T-cell (primary cell): ENCODE data around the gene LRRC55. TPM values are rescaled to one million over a fixed set of nuclear protein-coding genes. Genes with fewer than 3 reads are reported as not detected.

Source experiments
- ATAC-seq, 4 experiments: fragments of 200-7000 bp in 3 of 4; fragments of 150-1000 bp in 1 of 4; cut with Tn5 transposase; replicated peaks in 1 of 4; 1 replicate in 3 of 4; 2 replicates in 1 of 4; pipeline ENCODE4 v1.10.0; 2021; ENCODE audit warnings: moderate library complexity in 3 of 4, mild to moderate bottlenecking in 2 of 4, moderate number of reproducible peaks in 1 of 4
- CTCF ChIA-PET, 2 donors: fragments of 300-600 bp; sonication (Branson Sonifier 250); formaldehyde crosslinking; loops; one replicate each; lab custom pipeline; 2022; ENCODE audit warnings: antibody characterized with exemption in 2 of 2; lab: Charles Lee
- POLR2A ChIA-PET, 2 donors: fragments of 300-600 bp; sonication (Branson Sonifier 250); formaldehyde crosslinking; loops; one replicate each; lab custom pipeline; 2022; ENCODE audit warnings: antibody characterized with exemption in 2 of 2; lab: Charles Lee
- DNase-seq, 35 experiments: peaks; one replicate each; pipeline versions ENCODE4 v3.0.0 to v3.0.0-alpha.2; 2013 to 2023
- H3K27ac ChIP-seq: one replicate; pipeline ENCODE4 v1.5.1; 2013; ENCODE audit warnings: low read length
- H3K27me3 ChIP-seq, 2 experiments: replicated peaks in 1 of 2; 1 replicate in 1 of 2; 2 replicates in 1 of 2; pipeline versions ENCODE4 v1.6.1 to v1.7.0; 2013; ENCODE audit warnings: low read length in 1 of 2, mixed read lengths in 1 of 2; ENCODE audit not compliant: control insufficient read depth in 2 of 2, insufficient read depth in 2 of 2; ENCODE audit errors: extremely low read depth in 1 of 2
- H3K36me3 ChIP-seq, 2 donors: 1 replicate in 1 of 2; 2 replicates in 1 of 2; pipeline versions ENCODE4 v1.6.1 to v1.7.0; 2013; ENCODE audit warnings: low read length in 1 of 2; ENCODE audit not compliant: control insufficient read depth in 2 of 2, insufficient read depth in 1 of 2; ENCODE audit errors: extremely low read depth in 1 of 2
- H3K4me1 ChIP-seq, 2 experiments: 1 replicate in 1 of 2; 2 replicates in 1 of 2; pipeline versions ENCODE4 v1.6.1 to v1.7.0; 2013; ENCODE audit warnings: low read length in 2 of 2, mixed read lengths in 1 of 2; ENCODE audit not compliant: insufficient read depth in 2 of 2, control insufficient read depth in 1 of 2; ENCODE audit errors: extremely low read depth in 1 of 2
- H3K4me3 ChIP-seq, 2 donors: 1 replicate in 1 of 2; 2 replicates in 1 of 2; pipeline versions ENCODE4 v1.5.1 to v1.7.0; 2013; ENCODE audit warnings: mild to moderate bottlenecking in 2 of 2, low read length in 1 of 2, moderate library complexity in 1 of 2; ENCODE audit not compliant: control insufficient read depth in 1 of 2; ENCODE audit errors: extremely low read depth in 1 of 2
- H3K9me3 ChIP-seq: 2 replicates; pipeline ENCODE4 v1.7.0; 2013
- H3K27ac Mint-ChIP-seq, 2 donors: one replicate each; pipeline ENCODE4 v1.8.0; 2020 to 2021; ENCODE audit warnings: mild to moderate bottlenecking in 2 of 2, mixed read lengths in 2 of 2
- H3K27me3 Mint-ChIP-seq, 2 donors: one replicate each; pipeline ENCODE4 v1.8.0; 2021 to 2022; ENCODE audit warnings: mixed read lengths in 2 of 2
- H3K36me3 Mint-ChIP-seq: one replicate; pipeline ENCODE4 v1.8.0; 2021; ENCODE audit warnings: mixed read lengths
- H3K4me1 Mint-ChIP-seq, 3 donors: one replicate each; pipeline ENCODE4 v1.8.0; 2020 to 2022; ENCODE audit warnings: mixed read lengths in 3 of 3, mild to moderate bottlenecking in 1 of 3
- H3K4me3 Mint-ChIP-seq, 3 donors: one replicate each; pipeline ENCODE4 v1.8.0; 2020 to 2022; ENCODE audit warnings: mild to moderate bottlenecking in 3 of 3, mixed read lengths in 3 of 3, moderate library complexity in 3 of 3
- H3K9me3 Mint-ChIP-seq, 3 donors: one replicate each; pipeline ENCODE4 v1.8.0; 2020 to 2022; ENCODE audit warnings: mixed read lengths in 3 of 3
- WGBS: methylation state at CpG from one replicate; pipeline ENCODE4 v1.1.5; 2013; ENCODE audit warnings: missing lambda C conversion rate; ENCODE audit not compliant: insufficient coverage; 5-methylcytosine and 5-hydroxymethylcytosine counted together
- total RNA-seq, 35 experiments: library from RNA in 6 of 35; stranded (reverse) in 6 of 35; fragments of 120-200 nt in 1 of 35; gene quantifications; one replicate each; pipeline versions ENCODE4 v1.2.1 to v1.2.4 and lab custom pipeline; 2013 to 2026

Gene LRRC55
- total RNA-seq, 5 donors from 2014 or later (not counting 1 experiment from before 2014, with no cell fraction given) = not detected

GRCh38 chr11:57178334-57178733 is 3.4 kb upstream of the LRRC55 start:
- H3K4me1 ChIP-seq = no peaks in the 10 kb centered on the region
- H3K36me3 Mint-ChIP-seq = no peaks in the 10 kb centered on the region
- H3K27me3 Mint-ChIP-seq = peaks cover 27 to 46% of the 10 kb centered on the region in 2 donors
- no peak overlapping the region for H3K4me3 Mint-ChIP-seq
- no peaks in the 10 kb centered on the region for H3K9me3 Mint-ChIP-seq
- peaks cover 6 to 31% of the 10 kb centered on the region in 2 experiments for H3K27me3 ChIP-seq
- no peak overlapping the region for H3K27ac ChIP-seq
- no peak overlapping the region for H3K27ac Mint-ChIP-seq
- no CpG with 5 or more reads among the region's 2 CpGs for WGBS
- H3K4me3 ChIP-seq = no peak overlapping the region
- CTCF ChIA-PET = no interaction called here
- H3K9me3 ChIP-seq = no peaks in the 10 kb centered on the region
- DNase-seq (no peak), ATAC-seq (no peak)
- H3K4me1 Mint-ChIP-seq = peaks cover 0 to 11% (median 0%) of the 10 kb centered on the region in 3 donors
- no peaks in the 10 kb centered on the region for H3K36me3 ChIP-seq
- POLR2A ChIA-PET = no interaction called here

- POLR2A ChIA-PET = no interaction called here
- CTCF ChIA-PET = no interaction called here
- Histone ChIP-seq H3K36me3 (no peaks in the 10 kb centered on the region), H3K4me1 (no peaks in the 10 kb centered on the region), H3K9me3 (no peaks in the 10 kb centered on the region), H3K4me3 (no peak overlapping the region), H3K27ac (no peak overlapping the region), H3K27me3 (peaks cover 4 to 43% of the 10 kb centered on the region in 2 experiments)
- 18% methylated on average over 3 of the region's 7 CpGs for WGBS
- Mint-ChIP-seq H3K27me3 (peaks cover 27 to 46% of the 10 kb centered on the region in 2 donors), H3K36me3 (no peaks in the 10 kb centered on the region), H3K4me3 (no peak overlapping the region), H3K9me3 (no peaks in the 10 kb centered on the region), H3K27ac (no peak overlapping the region), H3K4me1 (peaks cover 0 to 11% (median 0%) of the 10 kb centered on the region in 3 donors)
- ATAC-seq (no peak), DNase-seq (no peak)
Observed at GRCh38 chr11:57179681-57180080, 2.1 kb upstream of the LRRC55 start.

GRCh38 chr11:57180081-57180561 is 1.6 kb upstream of the LRRC55 start:
- ATAC-seq (no peak), DNase-seq (no peak)
- no peaks in the 10 kb centered on the region for H3K4me1 ChIP-seq
- Mint-ChIP-seq H3K36me3 (no peaks in the 10 kb centered on the region), H3K27me3 (peaks cover 27 to 44% of the 10 kb centered on the region in 2 donors), H3K4me3 (no peak overlapping the region), H3K9me3 (no peaks in the 10 kb centered on the region), H3K4me1 (peaks cover 0 to 11% (median 0%) of the 10 kb centered on the region in 3 donors), H3K27ac (no peak overlapping the region)
- H3K4me3 ChIP-seq = no peak overlapping the region
- no peak overlapping the region for H3K27ac ChIP-seq
- ChIA-PET CTCF (no interaction called here), POLR2A (no interaction called here)
- WGBS = 10% methylated on average over 23 of the region's 24 CpGs
- no peaks in the 10 kb centered on the region for H3K9me3 ChIP-seq
- H3K27me3 ChIP-seq = peaks cover 4 to 45% of the 10 kb centered on the region in 2 experiments
- no peaks in the 10 kb centered on the region for H3K36me3 ChIP-seq

- Histone ChIP-seq H3K27me3 (peaks cover 4 to 45% of the 10 kb centered on the region in 2 experiments), H3K36me3 (no peaks in the 10 kb centered on the region), H3K27ac (no peak overlapping the region), H3K4me3 (no peak overlapping the region), H3K4me1 (no peaks in the 10 kb centered on the region), H3K9me3 (no peaks in the 10 kb centered on the region)
- no peak for DNase-seq
- CTCF ChIA-PET = no interaction called here
- H3K36me3 Mint-ChIP-seq = no peaks in the 10 kb centered on the region
- no peak overlapping the region for H3K27ac Mint-ChIP-seq
- H3K27me3 Mint-ChIP-seq = peaks cover 27 to 42% of the 10 kb centered on the region in 2 donors
- H3K9me3 Mint-ChIP-seq = no peaks in the 10 kb centered on the region
- H3K4me1 Mint-ChIP-seq = peaks cover 0 to 11% (median 0%) of the 10 kb centered on the region in 3 donors
- WGBS = 75% methylated on average over 2 of the region's 2 CpGs
- POLR2A ChIA-PET = no interaction called here
- H3K4me3 Mint-ChIP-seq = no peak overlapping the region
- ATAC-seq = no peak
Observed at GRCh38 chr11:57180964-57181363, 789 bp upstream of the LRRC55 start.

GRCh38 chr11:57182896-57183295 is 1.1 kb downstream of the LRRC55 start:
- ATAC-seq (no peak), DNase-seq (no peak)
- Histone ChIP-seq H3K9me3 (no peaks in the 10 kb centered on the region), H3K27ac (no peak overlapping the region), H3K4me3 (no peak overlapping the region), H3K27me3 (peaks cover 4 to 48% of the 10 kb centered on the region in 2 experiments), H3K4me1 (no peaks in the 10 kb centered on the region), H3K36me3 (no peaks in the 10 kb centered on the region)
- no peak overlapping the region for H3K4me3 Mint-ChIP-seq
- H3K4me1 Mint-ChIP-seq = peaks cover 0 to 11% (median 0%) of the 10 kb centered on the region in 3 donors
- POLR2A ChIA-PET = no interaction called here
- no peak overlapping the region for H3K27ac Mint-ChIP-seq
- no peaks in the 10 kb centered on the region for H3K36me3 Mint-ChIP-seq
- no peaks in the 10 kb centered on the region for H3K9me3 Mint-ChIP-seq
- CTCF ChIA-PET = no interaction called here
- peaks cover 19 to 31% of the 10 kb centered on the region in 2 donors for H3K27me3 Mint-ChIP-seq
- 86% methylated on average over 1 of the region's 3 CpGs for WGBS

GRCh38 chr11:57190548-57190947 is 8.8 kb downstream of the LRRC55 start:
- H3K27ac ChIP-seq = no peak overlapping the region
- no peaks in the 10 kb centered on the region for H3K4me1 Mint-ChIP-seq

More at GRCh38 chr11:57190548-57190947, 8.8 kb downstream of the LRRC55 start:
- no peaks in the 10 kb centered on the region for H3K36me3 Mint-ChIP-seq
- DNase-seq = no peak
- peaks cover 0 to 10% (median 0%) of the 10 kb centered on the region in 3 donors for H3K9me3 Mint-ChIP-seq
- 100% methylated on average over 1 of the region's 4 CpGs for WGBS
- Histone ChIP-seq H3K4me1 (no peaks in the 10 kb centered on the region), H3K27me3 (peaks cover 5 to 6% of the 10 kb centered on the region in 2 experiments), H3K36me3 (no peaks in the 10 kb centered on the region), H3K9me3 (no peaks in the 10 kb centered on the region), H3K4me3 (no peak overlapping the region)
- H3K27ac Mint-ChIP-seq = no peak overlapping the region
- ATAC-seq = no peak
- no peak overlapping the region for H3K4me3 Mint-ChIP-seq
- ChIA-PET POLR2A (no interaction called here), CTCF (no interaction called here)
- H3K27me3 Mint-ChIP-seq = peaks cover 8 to 32% of the 10 kb centered on the region in 2 donors
